ENCODE data around the gene COL18A1. TPM values are rescaled to one million over a fixed set of nuclear protein-coding genes. Genes with fewer than 3 reads are reported as not detected.
A peak's percentile ranks its signal among the peaks of the same experiment; 100 is the strongest.

COL18A1 gene
- total RNA-seq, 1 donor from 2014 or later = 187 TPM

- no peak for DNase-seq (ENCODE audit: low read depth)
Observed at GRCh38 chr21:45539046-45539795, 134.3 kb downstream of the COL18A1 start.

- DNase-seq (ENCODE audit: low read depth) = no peak
Observed at GRCh38 chr21:45539796-45540600, 135.0 kb downstream of the COL18A1 start.

- no peak for DNase-seq (ENCODE audit: low read depth)
Observed at GRCh38 chr21:45540601-45540970, 135.6 kb downstream of the COL18A1 start.

- DNase-seq (ENCODE audit: low read depth) = peak; percentile 55
Observed at GRCh38 chr21:45541221-45542039, 136.5 kb downstream of the COL18A1 start.

- DNase-seq (ENCODE audit: low read depth) = peak; percentile 62
Observed at GRCh38 chr21:45542242-45542666, 137.3 kb downstream of the COL18A1 start, which contains the start of gene SLC19A1. TSS of gene SLC19A1 (minus strand) at chr21:45542440. CDS start at chr21:45537959, 4,481 bp downstream.

- no peak for DNase-seq (ENCODE audit: low read depth)
Observed at GRCh38 chr21:45542667-45543370, 137.9 kb downstream of the COL18A1 start.

- DNase-seq (ENCODE audit: low read depth) = no peak
Observed at GRCh38 chr21:45543371-45543709, 138.4 kb downstream of the COL18A1 start.

- peak; percentile 28 for DNase-seq (ENCODE audit: low read depth)
Observed at GRCh38 chr21:45543710-45544448, 138.9 kb downstream of the COL18A1 start.

GRCh38 chr21:45544449-45545235 lies 139.7 kb downstream of the COL18A1 start:
- DNase-seq (ENCODE audit: low read depth) = no peak

GRCh38 chr21:45545236-45545570 lies 140.2 kb downstream of the COL18A1 start:
- no peak for DNase-seq (ENCODE audit: low read depth)

GRCh38 chr21:45545691-45546531 lies 140.9 kb downstream of the COL18A1 start:
- DNase-seq (ENCODE audit: low read depth) = no peak

GRCh38 chr21:45546636-45547544 lies 141.9 kb downstream of the COL18A1 start:
- DNase-seq (ENCODE audit: low read depth) = no peak

- DNase-seq (ENCODE audit: low read depth) = no peak
Observed at GRCh38 chr21:45547545-45547900, 142.6 kb downstream of the COL18A1 start.

GRCh38 chr21:45548711-45549491 lies 143.9 kb downstream of the COL18A1 start:
- DNase-seq (ENCODE audit: low read depth) = no peak

GRCh38 chr21:45549626-45550463 lies 144.9 kb downstream of the COL18A1 start:
- no peak for DNase-seq (ENCODE audit: low read depth)
